ENCODE results near the gene MASTL. TPM values are rescaled to one million over a fixed set of nuclear protein-coding genes. Genes with fewer than 3 reads are reported as not detected.
A peak's percentile ranks its signal among the peaks of the same experiment; 100 is the strongest.
"Not testable (repeated sequence)": the region's sequence is repeated elsewhere in the genome, so short reads cannot be mapped to it uniquely, and the experiment has no call there.

MASTL gene
- total RNA-seq, 1 donor from 2014 or later: 9.5 TPM

- TF ChIP-seq CTCF (IDR thresholded peaks at IDR 0.05; ENCODE audit: insufficient read depth, low read length, severe bottlenecking): no peak
- FAIRE-seq: no peak
- no peak overlapping the region for H3K4me3 ChIP-seq (ENCODE audit: low read depth, low read length)
- H3K36me3 ChIP-seq (ENCODE audit: control insufficient read depth, insufficient read depth, low read length): peaks cover 15% of the 10 kb centered on the region
- DNase-seq (ENCODE audit: low read depth): no peak
- H3K27me3 ChIP-seq (ENCODE audit: control insufficient read depth, insufficient read depth, low read length): no peaks in the 10 kb centered on the region
Observed at GRCh38 chr10:27145937-27146336, 9.2 kb upstream of the MASTL start.

DNA sequence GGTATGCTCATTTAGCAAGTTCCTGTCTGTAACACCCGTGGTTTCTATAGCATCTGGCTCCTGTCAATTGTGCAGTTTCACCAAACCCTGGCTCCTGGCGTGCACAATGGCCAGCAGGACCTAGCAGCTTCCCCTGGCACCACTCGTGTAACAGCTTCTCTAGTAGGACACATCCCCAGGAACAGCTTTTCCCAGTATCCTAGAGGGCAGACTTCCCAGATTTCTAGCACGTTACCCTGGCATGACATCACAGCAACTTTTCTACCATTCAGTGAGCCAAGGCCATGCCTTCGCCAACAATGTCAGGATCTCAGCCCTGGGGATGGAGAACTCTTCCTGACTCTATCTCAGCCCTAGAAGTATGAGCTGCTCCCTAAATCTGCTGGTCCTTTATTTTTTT is 7.5 kb upstream of the MASTL start:
- Histone ChIP-seq H3K27me3 (ENCODE audit: control insufficient read depth, insufficient read depth, low read length) (no peaks in the 10 kb centered on the region), H3K36me3 (ENCODE audit: control insufficient read depth, insufficient read depth, low read length) (peaks cover 12% of the 10 kb centered on the region), H3K4me3 (ENCODE audit: low read depth, low read length) (no peak overlapping the region)
- no peak for TF ChIP-seq CTCF (IDR thresholded peaks at IDR 0.05; ENCODE audit: insufficient read depth, low read length, severe bottlenecking)
- FAIRE-seq (peak; percentile 36), DNase-seq (ENCODE audit: low read depth) (no peak)

DNA sequence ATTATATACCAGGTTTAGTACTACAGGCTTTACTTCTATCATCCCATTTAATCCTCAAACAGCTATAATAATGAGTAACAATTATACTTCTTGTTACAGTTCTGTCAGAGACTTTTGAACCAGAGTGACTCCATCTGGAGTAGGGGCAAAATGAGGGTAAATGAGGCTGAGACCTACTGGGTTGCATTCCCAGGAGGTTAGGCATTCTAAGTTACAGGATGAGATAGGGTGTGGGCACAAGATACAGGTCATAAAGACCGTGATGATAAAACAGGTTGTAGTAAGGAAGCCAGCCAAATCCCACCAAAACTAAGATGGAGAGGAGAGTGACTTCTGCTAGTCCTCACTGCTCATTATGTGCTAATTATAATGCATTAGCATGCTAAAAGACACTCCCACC is 4.9 kb upstream of the MASTL start:
- FAIRE-seq (no peak), DNase-seq (ENCODE audit: low read depth) (no peak)
- Histone ChIP-seq H3K4me3 (ENCODE audit: low read depth, low read length) (no peak overlapping the region), H3K27me3 (ENCODE audit: control insufficient read depth, insufficient read depth, low read length) (no peaks in the 10 kb centered on the region), H3K36me3 (ENCODE audit: control insufficient read depth, insufficient read depth, low read length) (peaks cover 10% of the 10 kb centered on the region)
- TF ChIP-seq CTCF (IDR thresholded peaks at IDR 0.05; ENCODE audit: insufficient read depth, low read length, severe bottlenecking): no peak

DNA sequence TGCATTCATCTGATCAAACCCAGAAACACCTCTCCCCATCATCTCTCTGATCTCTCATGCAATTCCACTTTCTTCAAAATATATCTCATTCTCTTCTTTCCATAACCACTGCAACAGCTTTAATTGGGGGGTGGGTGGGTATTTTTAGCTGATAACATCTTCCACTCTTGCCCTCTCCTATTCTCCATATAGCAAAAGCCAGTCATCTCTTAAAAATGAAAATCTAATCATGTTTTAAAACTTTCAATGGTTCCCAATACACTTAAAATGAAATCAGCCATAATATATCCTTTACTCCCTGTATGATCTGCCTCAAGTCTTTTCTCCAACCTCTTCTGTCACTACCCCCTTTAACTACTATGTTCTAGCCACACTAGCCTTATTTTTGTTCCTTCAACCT is 2.5 kb upstream of the MASTL start:
- no peak for TF ChIP-seq CTCF (IDR thresholded peaks at IDR 0.05; ENCODE audit: insufficient read depth, low read length, severe bottlenecking)
- FAIRE-seq (no peak), DNase-seq (ENCODE audit: low read depth) (no peak)
- H3K36me3 ChIP-seq (ENCODE audit: control insufficient read depth, insufficient read depth, low read length): peaks cover 4% of the 10 kb centered on the region
- peak overlapping the region; percentile 62 for H3K4me3 ChIP-seq (ENCODE audit: low read depth, low read length)
- H3K27me3 ChIP-seq (ENCODE audit: control insufficient read depth, insufficient read depth, low read length): no peaks in the 10 kb centered on the region

GRCh38 chr10:27153329-27153728 is 1.8 kb upstream of the MASTL start:
- Histone ChIP-seq H3K36me3 (ENCODE audit: control insufficient read depth, insufficient read depth, low read length) (peaks cover under 1% of the 10 kb centered on the region), H3K4me3 (ENCODE audit: low read depth, low read length) (peak overlapping the region; percentile 62), H3K27me3 (ENCODE audit: control insufficient read depth, insufficient read depth, low read length) (no peaks in the 10 kb centered on the region)
- no peak for DNase-seq (ENCODE audit: low read depth)
- no peak for FAIRE-seq
- no peak for TF ChIP-seq CTCF (IDR thresholded peaks at IDR 0.05; ENCODE audit: insufficient read depth, low read length, severe bottlenecking)

DNA sequence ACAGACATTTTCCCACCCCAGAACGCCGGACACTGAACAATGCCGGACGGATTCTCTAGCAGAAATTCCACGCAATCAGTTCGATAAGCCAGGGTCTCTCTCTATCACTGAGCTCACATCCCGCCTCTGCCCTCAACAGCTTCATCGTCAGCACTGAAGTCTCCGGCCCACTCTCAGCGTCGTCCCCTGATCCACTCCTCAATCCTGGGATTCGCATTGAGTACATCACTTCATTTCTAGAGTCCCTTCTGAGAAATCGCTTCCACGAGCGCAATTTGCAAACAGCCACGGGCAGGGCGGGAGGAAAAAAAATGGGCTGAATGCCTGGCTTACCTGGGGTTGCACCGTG is 1.3 kb upstream of the MASTL start:
- H3K27me3 ChIP-seq (ENCODE audit: control insufficient read depth, insufficient read depth, low read length): no peaks in the 10 kb centered on the region
- DNase-seq (ENCODE audit: low read depth) (peak; percentile 27), FAIRE-seq (no peak)
- TF ChIP-seq CTCF (IDR thresholded peaks at IDR 0.05; ENCODE audit: insufficient read depth, low read length, severe bottlenecking): no peak
- H3K36me3 ChIP-seq (ENCODE audit: control insufficient read depth, insufficient read depth, low read length): peaks cover 1% of the 10 kb centered on the region
- H3K4me3 ChIP-seq (ENCODE audit: low read depth, low read length): peak overlapping the region; percentile 62

GRCh38 chr10:27156566-27156965 is 1.4 kb downstream of the MASTL start:
- H3K36me3 ChIP-seq (ENCODE audit: control insufficient read depth, insufficient read depth, low read length); DNase-seq (ENCODE audit: low read depth); FAIRE-seq; H3K27me3 ChIP-seq (ENCODE audit: control insufficient read depth, insufficient read depth, low read length): not testable (repeated sequence)
- peak overlapping the region; percentile 62 for H3K4me3 ChIP-seq (ENCODE audit: low read depth, low read length)
